Erythroblast (primary cell): ENCODE data around the gene APOM.

Source experiments
- GATA1 ChIP-seq: IDR thresholded peaks from 2 replicates; pipeline ENCODE4 v1.6.1; 2011; ENCODE audit warnings: low read depth, mild to moderate bottlenecking, control low read depth, low read length, moderate library complexity
- POLR2A ChIP-seq: IDR thresholded peaks from 2 replicates; pipeline ENCODE4 v1.6.1; 2011; ENCODE audit warnings: mild to moderate bottlenecking, low read length

GRCh38 chr6:31689249-31690110 lies 33.8 kb downstream of the APOM start:
- no peak for TF ChIP-seq POLR2A
- TF ChIP-seq GATA1 = no peak
